Measurements from ENCODE around the gene ANKRD33B. TPM values are rescaled to one million over a fixed set of nuclear protein-coding genes. Genes with fewer than 3 reads are reported as not detected.

Gene ANKRD33B
- total RNA-seq, 1 experiment from 2014 or later: 0.75 TPM

DNA sequence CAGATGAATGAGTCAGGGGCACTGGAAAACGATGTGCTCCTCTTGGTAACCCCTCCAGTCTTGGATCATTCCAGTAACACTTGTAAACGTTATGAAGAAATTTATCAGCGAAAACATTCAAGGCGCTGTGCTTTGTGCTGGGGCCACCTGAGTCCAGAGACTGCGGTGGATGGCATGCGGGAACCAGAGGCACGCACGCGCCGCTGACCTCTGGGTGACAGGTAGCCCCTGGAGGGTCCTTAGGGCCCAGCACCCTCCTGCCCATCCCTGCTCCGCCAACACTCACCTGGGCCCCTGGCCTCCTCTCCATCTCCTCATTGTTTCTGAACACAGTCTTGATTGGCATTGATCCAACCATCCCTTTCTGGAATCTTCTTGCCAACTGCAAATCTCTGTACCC is 110.2 kb downstream of the ANKRD33B start:
- ChIA-PET POLR2A (ENCODE audit: low non-redundant PET) (no interaction called here), CTCF (no interaction called here)
- Histone ChIP-seq H3K27ac (ENCODE audit: low read depth, low read length, poor library complexity, severe bottlenecking) (no peak overlapping the region), H3K4me1 (ENCODE audit: insufficient read depth, low read length, poor library complexity, severe bottlenecking) (peaks cover 8% of the 10 kb centered on the region), H3K9me3 (ENCODE audit: low read depth, low read length, poor library complexity, severe bottlenecking) (no peaks in the 10 kb centered on the region), H3K4me3 (ENCODE audit: low read depth, low read length, poor library complexity, severe bottlenecking) (no peak overlapping the region), H3K27me3 (replicated peaks; ENCODE audit: insufficient read depth, low read depth, low read length, poor library complexity) (no peaks in the 10 kb centered on the region), H3K36me3 (ENCODE audit: insufficient read depth, low read length, poor library complexity, severe bottlenecking) (no peaks in the 10 kb centered on the region)
- no TSS peak for BruUV-seq (replicated peaks)
- no peak for TF ChIP-seq EZH2 (IDR thresholded peaks at IDR 0.05; ENCODE audit: borderline replicate concordance, low read depth, low read length, poor library complexity, severe bottlenecking)
- TF ChIP-seq, protein P1, sequence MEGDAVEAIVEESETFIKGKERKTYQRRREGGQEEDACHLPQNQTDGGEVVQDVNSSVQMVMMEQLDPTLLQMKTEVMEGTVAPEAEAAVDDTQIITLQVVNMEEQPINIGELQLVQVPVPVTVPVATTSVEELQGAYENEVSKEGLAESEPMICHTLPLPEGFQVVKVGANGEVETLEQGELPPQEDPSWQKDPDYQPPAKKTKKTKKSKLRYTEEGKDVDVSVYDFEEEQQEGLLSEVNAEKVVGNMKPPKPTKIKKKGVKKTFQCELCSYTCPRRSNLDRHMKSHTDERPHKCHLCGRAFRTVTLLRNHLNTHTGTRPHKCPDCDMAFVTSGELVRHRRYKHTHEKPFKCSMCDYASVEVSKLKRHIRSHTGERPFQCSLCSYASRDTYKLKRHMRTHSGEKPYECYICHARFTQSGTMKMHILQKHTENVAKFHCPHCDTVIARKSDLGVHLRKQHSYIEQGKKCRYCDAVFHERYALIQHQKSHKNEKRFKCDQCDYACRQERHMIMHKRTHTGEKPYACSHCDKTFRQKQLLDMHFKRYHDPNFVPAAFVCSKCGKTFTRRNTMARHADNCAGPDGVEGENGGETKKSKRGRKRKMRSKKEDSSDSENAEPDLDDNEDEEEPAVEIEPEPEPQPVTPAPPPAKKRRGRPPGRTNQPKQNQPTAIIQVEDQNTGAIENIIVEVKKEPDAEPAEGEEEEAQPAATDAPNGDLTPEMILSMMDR (conservative IDR thresholded peaks at IDR 0.05; ENCODE audit: low read depth, low read length): no peak
- no peak for DNase-seq (ENCODE audit: low spot score)
- intact Hi-C loops (cut with micrococcal nuclease; ENCODE audit: unreplicated experiment): no loop called here

DNA sequence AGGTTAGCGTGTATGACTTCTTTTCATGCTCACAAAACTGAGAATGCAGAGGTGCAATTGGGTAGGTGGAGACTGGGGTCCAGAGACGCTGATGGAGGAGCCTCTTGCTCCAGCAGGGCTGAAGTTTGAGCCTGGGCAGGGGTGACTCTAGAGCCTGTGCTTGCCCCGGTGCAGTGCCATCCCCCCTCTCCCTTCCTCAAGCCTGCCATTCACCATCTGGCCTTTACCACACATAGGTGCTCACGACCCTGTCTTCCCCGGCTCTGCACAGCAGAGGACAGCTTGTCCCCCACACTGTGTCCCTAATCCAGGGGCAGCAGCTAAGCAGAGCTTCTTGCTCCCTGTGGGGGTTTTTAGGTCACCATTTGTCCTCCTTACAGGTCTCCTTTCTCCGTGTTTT is 110.7 kb downstream of the ANKRD33B start:
- Histone ChIP-seq H3K36me3 (ENCODE audit: insufficient read depth, low read length, poor library complexity, severe bottlenecking) (no peaks in the 10 kb centered on the region), H3K4me3 (ENCODE audit: low read depth, low read length, poor library complexity, severe bottlenecking) (no peak overlapping the region), H3K27ac (ENCODE audit: low read depth, low read length, poor library complexity, severe bottlenecking) (no peak overlapping the region), H3K4me1 (ENCODE audit: insufficient read depth, low read length, poor library complexity, severe bottlenecking) (peaks cover 8% of the 10 kb centered on the region), H3K27me3 (replicated peaks; ENCODE audit: insufficient read depth, low read depth, low read length, poor library complexity) (no peaks in the 10 kb centered on the region), H3K9me3 (ENCODE audit: low read depth, low read length, poor library complexity, severe bottlenecking) (no peaks in the 10 kb centered on the region)
- TF ChIP-seq, protein P1 (conservative IDR thresholded peaks at IDR 0.05; ENCODE audit: low read depth, low read length): no peak
- TF ChIP-seq EZH2 (IDR thresholded peaks at IDR 0.05; ENCODE audit: borderline replicate concordance, low read depth, low read length, poor library complexity, severe bottlenecking): no peak
- ChIA-PET CTCF (no interaction called here), POLR2A (ENCODE audit: low non-redundant PET) (no interaction called here)
- BruUV-seq (replicated peaks): no TSS peak
- DNase-seq (ENCODE audit: low spot score): no peak
- intact Hi-C loops (cut with micrococcal nuclease; ENCODE audit: unreplicated experiment): no loop called here

DNA sequence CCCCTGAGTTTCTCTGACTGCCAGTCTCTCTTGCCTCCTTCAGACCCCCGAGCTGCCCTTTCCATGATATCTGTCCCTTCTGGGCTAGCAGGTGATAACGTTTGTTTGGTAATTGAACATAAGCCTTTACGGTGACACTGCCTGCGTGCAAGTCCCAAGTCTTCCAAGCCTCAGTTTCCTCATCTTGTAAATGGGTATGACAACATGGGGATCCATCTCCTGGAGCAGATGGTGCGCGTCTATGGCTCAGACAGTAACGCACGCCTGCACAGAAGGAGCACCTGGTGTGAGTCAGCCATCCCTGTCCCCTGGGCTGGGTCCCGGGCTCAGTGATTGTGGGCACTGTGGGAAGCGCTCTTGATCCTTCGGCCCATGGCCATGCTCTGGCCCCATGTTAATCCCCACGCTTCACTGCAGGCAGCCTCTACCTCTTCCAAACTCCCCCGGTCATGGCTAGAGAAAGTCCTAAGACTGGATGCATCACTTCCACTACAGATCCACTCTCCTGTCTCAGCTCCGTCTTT is 111.4 kb downstream of the ANKRD33B start:
- TF ChIP-seq, protein P1 (conservative IDR thresholded peaks at IDR 0.05; ENCODE audit: low read depth, low read length): no peak
- no peak for TF ChIP-seq EZH2 (IDR thresholded peaks at IDR 0.05; ENCODE audit: borderline replicate concordance, low read depth, low read length, poor library complexity, severe bottlenecking)
- ChIA-PET POLR2A (ENCODE audit: low non-redundant PET) (no interaction called here), CTCF (no interaction called here)
- H3K9me3 ChIP-seq (ENCODE audit: low read depth, low read length, poor library complexity, severe bottlenecking): no peaks in the 10 kb centered on the region
- peaks cover 2% of the 10 kb centered on the region for H3K36me3 ChIP-seq (ENCODE audit: insufficient read depth, low read length, poor library complexity, severe bottlenecking)
- no peak overlapping the region for H3K4me3 ChIP-seq (ENCODE audit: low read depth, low read length, poor library complexity, severe bottlenecking)
- H3K27ac ChIP-seq (ENCODE audit: low read depth, low read length, poor library complexity, severe bottlenecking): no peak overlapping the region
- H3K27me3 ChIP-seq (replicated peaks; ENCODE audit: insufficient read depth, low read depth, low read length, poor library complexity): no peaks in the 10 kb centered on the region
- H3K4me1 ChIP-seq (ENCODE audit: insufficient read depth, low read length, poor library complexity, severe bottlenecking): peaks cover 8% of the 10 kb centered on the region
- no TSS peak for BruUV-seq (replicated peaks)
- DNase-seq (ENCODE audit: low spot score): no peak
- intact Hi-C loops (cut with micrococcal nuclease; ENCODE audit: unreplicated experiment): no loop called here

Data from A673 (cell line).